Activated CD4-positive, alpha-beta T cell treated with anti-CD3 and anti-CD28 coated beads, Interleukin-2, amount 10 ng/mL, durations not matched to agents 7 days and 5 days (primary cell): ENCODE results near the gene MAP7D2. TPM values are rescaled to one million over a fixed set of nuclear protein-coding genes. Genes with fewer than 3 reads are reported as not detected.
A peak's percentile ranks its signal among the peaks of the same experiment; 100 is the strongest.

Source experiments
- CTCF ChIA-PET: fragments of 350-600 bp; sonication (Branson Sonifier 250); formaldehyde crosslinking; loops from one replicate; lab custom pipeline; 2021; ENCODE audit warnings: antibody characterized with exemption; lab: Charles Lee
- POLR2A ChIA-PET: fragments of 350-600 bp; sonication (Branson Sonifier 250); formaldehyde crosslinking; loops from one replicate; lab custom pipeline; 2021; ENCODE audit warnings: antibody characterized with exemption; lab: Charles Lee
- DNase-seq: peaks from one replicate; pipeline ENCODE4 v3.0.0-alpha.2; 2020
- H3K27ac Mint-ChIP-seq: one replicate; pipeline ENCODE4 v1.8.0; 2021; ENCODE audit warnings: mild to moderate bottlenecking, moderate library complexity, mixed read lengths
- H3K27me3 Mint-ChIP-seq: one replicate; pipeline ENCODE4 v1.8.0; 2021; ENCODE audit warnings: mixed read lengths
- H3K36me3 Mint-ChIP-seq: one replicate; pipeline ENCODE4 v1.8.0; 2021; ENCODE audit warnings: low read depth, mixed read lengths
- H3K4me1 Mint-ChIP-seq: one replicate; pipeline ENCODE4 v1.8.0; 2021; ENCODE audit warnings: mixed read lengths
- H3K4me3 Mint-ChIP-seq: one replicate; pipeline ENCODE4 v1.8.0; 2021; ENCODE audit warnings: mild to moderate bottlenecking, moderate library complexity, mixed read lengths
- H3K9me3 Mint-ChIP-seq: one replicate; pipeline ENCODE4 v1.8.0; 2021; ENCODE audit warnings: mixed read lengths
- total RNA-seq, 2 experiments: library from RNA; stranded (reverse); gene quantifications; one replicate each; pipeline ENCODE4 v1.2.3, GENCODE V29; 2021

MAP7D2 gene
- total RNA-seq, 2 experiments from 2014 or later = 0.12 to 0.21 TPM

DNA sequence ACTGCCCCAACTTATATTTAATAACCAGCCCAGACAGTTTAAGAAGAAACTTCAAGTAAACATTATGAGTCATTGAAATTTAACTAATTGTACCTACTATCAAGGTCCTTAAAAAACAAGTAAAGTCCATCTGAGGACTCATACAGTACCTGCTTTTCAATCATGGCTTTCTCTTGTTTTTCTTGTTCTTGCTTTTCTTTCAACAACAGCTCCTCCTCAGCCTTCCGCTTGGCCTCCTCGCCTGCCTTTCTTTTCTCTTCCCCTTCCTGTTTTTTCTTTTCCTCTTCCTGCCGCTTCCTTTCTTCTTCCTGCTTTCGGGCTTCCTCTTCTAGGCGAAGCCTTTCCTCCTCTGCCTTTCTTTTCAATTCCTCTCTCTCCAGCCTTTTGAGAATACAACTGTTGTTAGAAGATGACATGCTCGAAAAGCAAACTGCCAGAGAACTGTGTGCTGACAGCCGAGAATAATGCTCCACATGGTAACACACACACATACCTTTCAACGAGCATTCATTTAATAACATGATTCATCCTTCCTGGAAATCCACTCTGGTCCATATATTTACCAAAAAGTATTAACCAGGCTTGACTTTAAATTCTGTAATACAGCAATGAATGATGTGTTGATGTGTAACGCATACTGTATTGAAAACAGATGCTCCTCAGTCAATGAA is 100.6 kb downstream of the MAP7D2 start:
- Mint-ChIP-seq H3K36me3 (peaks cover 5% of the 10 kb centered on the region), H3K9me3 (peaks cover 14% of the 10 kb centered on the region), H3K27ac (no peak overlapping the region), H3K27me3 (no peaks in the 10 kb centered on the region), H3K4me1 (no peaks in the 10 kb centered on the region), H3K4me3 (no peak overlapping the region)
- DNase-seq = no peak
- ChIA-PET CTCF (no interaction called here), POLR2A (no interaction called here)

DNA sequence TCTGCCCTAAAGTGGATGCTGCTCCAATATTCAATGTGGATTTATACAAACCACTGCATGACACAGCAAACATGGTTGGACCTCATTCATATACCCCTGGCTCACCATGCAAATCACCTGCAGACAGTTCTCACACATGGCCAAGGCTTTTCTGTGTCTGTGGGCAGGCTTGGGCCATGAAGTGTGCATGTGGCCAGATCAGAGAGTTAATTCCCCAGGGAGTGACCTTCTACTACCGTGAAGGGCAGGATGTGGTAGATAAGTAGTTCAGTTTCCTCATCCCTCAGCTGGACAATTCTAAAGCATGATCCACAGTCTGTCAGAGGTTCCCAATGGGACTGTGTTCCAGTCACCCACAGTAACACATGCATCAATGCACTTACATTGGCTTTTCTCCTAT is 101.3 kb downstream of the MAP7D2 start:
- CTCF ChIA-PET = no interaction called here
- Mint-ChIP-seq H3K27me3 (no peaks in the 10 kb centered on the region), H3K27ac (no peak overlapping the region), H3K9me3 (peaks cover 14% of the 10 kb centered on the region), H3K4me3 (no peak overlapping the region), H3K36me3 (peaks cover 5% of the 10 kb centered on the region), H3K4me1 (no peaks in the 10 kb centered on the region)
- POLR2A ChIA-PET = no interaction called here
- no peak for DNase-seq

DNA sequence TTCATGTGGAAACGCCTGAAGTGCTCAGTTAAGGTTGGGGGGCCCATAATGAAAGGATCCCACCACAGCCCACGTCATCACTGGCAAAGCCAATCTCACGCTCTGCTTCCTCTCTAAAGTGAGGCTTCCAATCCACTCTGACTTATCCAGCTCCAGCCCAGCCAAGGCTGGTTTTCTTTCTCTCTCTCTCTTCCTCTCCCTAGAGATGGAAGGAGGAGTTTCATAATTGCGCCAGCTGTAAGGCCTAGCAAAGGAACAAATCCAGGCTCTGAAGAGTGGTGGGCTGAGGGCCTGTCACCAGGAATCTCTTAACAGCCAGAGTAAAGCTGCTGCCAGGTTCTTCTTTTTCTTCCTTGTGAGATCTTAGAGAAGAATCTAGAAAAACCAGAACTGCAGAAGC is 105.1 kb downstream of the MAP7D2 start:
- CTCF ChIA-PET = interaction anchor here (0.6 kb wide), 1 partner anchor 101 kb away, joined by 3 read pairs; no protein-coding TSS in a partner anchor

DNA sequence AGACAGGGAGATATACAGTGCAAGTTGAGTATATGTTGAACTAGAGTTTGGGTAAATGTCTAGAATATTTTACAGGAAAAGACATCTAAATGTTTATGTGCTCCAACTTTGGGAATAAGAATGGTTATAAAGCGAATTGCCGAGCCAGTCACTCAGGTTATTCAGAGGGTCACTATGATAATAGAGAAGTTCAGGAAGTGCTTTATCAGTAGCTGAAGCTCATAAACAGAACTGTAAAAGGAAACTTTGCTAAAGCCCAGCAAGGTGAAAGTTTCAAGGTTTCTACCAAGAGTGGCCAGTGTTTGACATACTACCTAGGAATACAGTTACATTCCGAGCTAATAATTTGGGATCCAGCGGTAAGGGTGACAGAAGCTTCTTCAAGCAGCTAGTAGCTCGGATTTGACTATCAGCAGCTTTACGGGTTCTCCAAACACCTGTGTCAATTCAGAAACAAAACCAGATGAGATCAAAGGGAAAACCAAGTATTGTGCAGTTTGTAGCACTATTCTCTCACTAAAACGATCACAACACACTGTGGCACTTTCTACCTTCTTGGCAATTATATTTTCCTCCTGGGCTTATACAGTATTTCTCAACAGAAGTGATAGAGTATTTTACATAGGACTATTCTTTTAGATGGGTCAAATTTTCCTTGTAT is 108.6 kb downstream of the MAP7D2 start:
- Mint-ChIP-seq H3K27ac (no peak overlapping the region), H3K27me3 (peaks cover 3% of the 10 kb centered on the region), H3K4me3 (no peak overlapping the region), H3K4me1 (peaks cover 4% of the 10 kb centered on the region), H3K36me3 (no peaks in the 10 kb centered on the region), H3K9me3 (no peaks in the 10 kb centered on the region)
- ChIA-PET CTCF (no interaction called here), POLR2A (no interaction called here)
- no peak for DNase-seq

More for the DNA sequence above, 105.1 kb downstream of the MAP7D2 start:
- H3K27me3 Mint-ChIP-seq = peaks cover 3% of the 10 kb centered on the region
- H3K36me3 Mint-ChIP-seq = peaks cover 5% of the 10 kb centered on the region
- peaks cover 4% of the 10 kb centered on the region for H3K4me1 Mint-ChIP-seq
- no peak overlapping the region for H3K27ac Mint-ChIP-seq
- DNase-seq = no peak
- no peak overlapping the region for H3K4me3 Mint-ChIP-seq
- POLR2A ChIA-PET = no interaction called here
- H3K9me3 Mint-ChIP-seq = peaks cover 14% of the 10 kb centered on the region

DNA sequence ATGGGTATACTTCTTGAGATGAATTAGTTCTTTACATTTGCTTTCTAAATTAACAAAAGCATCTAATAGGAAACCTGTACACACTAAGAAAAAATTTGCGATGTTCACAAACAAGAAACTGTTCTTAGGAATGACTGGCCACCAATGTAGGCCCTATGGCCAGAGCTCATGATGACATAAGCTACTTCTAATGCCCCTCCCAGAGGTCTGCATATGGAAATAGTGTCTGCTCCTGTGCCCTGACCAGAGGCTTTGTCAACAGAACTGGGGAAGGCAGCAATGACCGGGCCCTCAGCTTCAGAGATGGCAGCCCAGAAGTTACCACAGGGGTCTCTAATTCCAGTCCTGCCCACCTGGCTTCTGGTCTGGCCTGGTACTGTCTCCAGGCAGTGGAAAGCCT is 110.8 kb downstream of the MAP7D2 start:
- Mint-ChIP-seq H3K27me3 (peaks cover 3% of the 10 kb centered on the region), H3K27ac (no peak overlapping the region), H3K4me3 (no peak overlapping the region), H3K9me3 (no peaks in the 10 kb centered on the region), H3K36me3 (no peaks in the 10 kb centered on the region), H3K4me1 (peaks cover 4% of the 10 kb centered on the region)
- ChIA-PET CTCF (interaction anchor here (1.0 kb wide), 1 partner anchor 87 kb away, joined by 5 read pairs; no protein-coding TSS in a partner anchor), POLR2A (no interaction called here)
- no peak for DNase-seq

DNA sequence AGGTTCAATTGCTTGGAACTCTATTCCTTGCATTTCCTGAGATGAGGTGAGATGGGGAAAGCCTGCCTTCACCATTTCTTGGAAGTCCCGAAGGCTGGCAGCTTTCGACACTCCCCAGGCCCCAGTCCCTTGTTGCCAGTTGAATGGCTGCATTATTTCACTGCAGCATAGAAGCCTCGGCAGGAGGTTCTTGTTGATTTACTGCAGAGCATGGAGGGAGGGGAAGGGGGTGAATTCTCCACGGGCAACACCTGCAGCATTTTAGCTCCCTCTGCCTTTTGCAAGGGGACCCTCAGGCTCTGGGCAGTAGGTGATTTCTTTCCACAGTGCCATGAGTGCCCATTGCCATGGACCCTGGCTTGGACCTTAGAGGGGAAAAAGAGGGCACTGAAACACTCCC is 115.1 kb downstream of the MAP7D2 start:
- POLR2A ChIA-PET = no interaction called here
- no peak for DNase-seq
- no peaks in the 10 kb centered on the region for H3K9me3 Mint-ChIP-seq
- H3K27ac Mint-ChIP-seq = no peak overlapping the region
- H3K4me3 Mint-ChIP-seq = no peak overlapping the region
- CTCF ChIA-PET = no interaction called here
- no peaks in the 10 kb centered on the region for H3K27me3 Mint-ChIP-seq
- H3K4me1 Mint-ChIP-seq = no peaks in the 10 kb centered on the region
- H3K36me3 Mint-ChIP-seq = no peaks in the 10 kb centered on the region

DNA sequence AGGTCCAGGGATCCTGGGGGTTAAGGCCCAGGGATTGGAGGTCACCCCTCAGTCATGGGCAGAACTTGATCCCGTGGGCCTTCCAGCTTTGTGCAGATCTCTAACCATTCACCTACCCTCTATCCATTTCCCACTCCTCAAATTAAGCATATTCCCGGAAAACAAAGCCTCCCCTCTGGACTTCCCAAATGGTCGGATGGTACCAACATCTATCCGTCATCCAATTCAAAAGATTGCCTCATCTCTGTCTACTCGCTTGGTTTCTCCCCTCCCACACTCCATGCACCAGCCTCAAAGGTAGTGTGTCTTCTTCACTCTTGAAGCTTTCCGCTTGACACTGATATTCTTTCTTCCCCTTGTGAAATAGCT is 125.4 kb downstream of the MAP7D2 start:
- Mint-ChIP-seq H3K27ac (peak overlapping the region; percentile 88), H3K4me3 (peak overlapping the region; percentile 79), H3K4me1 (peaks cover 19% of the 10 kb centered on the region), H3K36me3 (peaks cover 3% of the 10 kb centered on the region), H3K27me3 (peaks cover 2% of the 10 kb centered on the region), H3K9me3 (no peaks in the 10 kb centered on the region)
- ChIA-PET CTCF (interaction anchor here (0.9 to 1.3 kb wide), 3 partner anchors 28 to 58 kb away, joined by 3 to 4 read pairs (median 3); no protein-coding TSS in a partner anchor), POLR2A (no interaction called here)
- DNase-seq = peak; percentile 6

DNA sequence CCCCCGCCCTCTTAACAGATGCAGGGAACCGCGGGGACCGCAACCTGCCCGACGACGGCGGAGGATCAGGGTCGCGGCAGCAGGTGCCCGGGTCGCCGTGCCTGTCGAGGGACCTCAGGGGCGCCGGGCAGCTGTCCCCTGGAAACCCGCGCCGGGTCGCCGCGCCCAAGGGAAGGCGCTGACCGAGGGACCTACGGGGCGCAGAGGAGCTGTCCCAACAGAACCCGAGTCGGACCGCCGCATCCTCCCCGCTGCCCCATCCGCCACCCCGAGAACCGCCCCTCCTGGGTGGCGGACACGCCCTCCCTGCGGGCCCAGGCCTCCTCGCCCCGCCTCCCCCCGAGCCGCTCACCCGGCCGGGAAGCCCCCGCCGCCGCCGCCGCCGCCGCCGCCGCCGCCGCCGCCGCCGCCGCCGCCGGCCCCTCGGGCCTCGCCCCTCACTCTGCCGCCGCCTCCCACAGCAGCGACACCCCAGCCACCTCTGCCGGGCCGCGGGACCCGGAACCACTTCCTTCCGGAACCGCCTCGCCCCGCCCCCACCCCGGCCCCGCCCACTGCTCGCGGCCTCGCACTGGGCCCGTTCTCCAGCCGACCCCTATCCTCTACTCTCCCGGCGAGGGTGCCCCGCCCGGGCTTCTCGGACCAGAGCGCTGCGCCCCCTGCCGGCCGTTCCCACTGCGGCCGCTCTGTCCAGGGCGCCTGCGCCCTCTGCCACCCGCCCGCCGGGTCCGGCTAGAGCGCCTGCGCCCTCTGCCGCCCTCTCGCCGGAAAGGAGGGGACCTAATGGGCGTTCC is 126.0 kb downstream of the MAP7D2 start, which contains the start of gene BCLAF3:
BCLAF3 (minus strand) TSS at position 506 of the 794 bp plus-strand sequence. CDS start 20,797 bp downstream, outside the sequence.
- Mint-ChIP-seq H3K4me1 (peaks cover 19% of the 10 kb centered on the region), H3K27ac (peak within 1 kb of the TSS; percentile 88), H3K9me3 (no peaks in the 10 kb centered on the region), H3K4me3 (peak within 1 kb of the TSS; percentile 87), H3K27me3 (no peaks in the 10 kb centered on the region), H3K36me3 (peaks cover 3% of the 10 kb centered on the region)
- ChIA-PET POLR2A (no interaction called here), CTCF (interaction anchor here (1.3 kb wide), 1 partner anchor 59 kb away, joined by 3 read pairs; no protein-coding TSS in a partner anchor)
- DNase-seq = peak; percentile 83

DNA sequence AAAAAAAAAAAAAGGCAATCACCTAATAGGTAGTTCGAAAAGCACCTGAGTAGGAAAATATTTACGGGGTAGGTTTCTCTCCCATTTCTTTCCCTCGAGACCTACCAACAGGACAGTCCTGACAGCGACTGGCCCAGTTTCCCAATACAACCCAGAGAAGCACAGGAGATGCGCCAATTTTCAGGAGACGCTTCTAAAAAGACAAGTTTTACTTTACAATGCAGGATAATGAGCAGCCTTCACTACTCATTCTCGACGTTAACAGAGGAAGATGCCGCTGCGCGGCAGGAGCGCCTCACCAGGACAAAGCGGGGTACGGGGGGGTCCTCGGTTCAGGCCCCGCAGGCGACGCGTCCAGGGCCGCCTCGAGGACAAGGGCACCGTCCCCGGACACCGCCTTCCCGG is 126.6 kb downstream of the MAP7D2 start:
- Mint-ChIP-seq H3K4me3 (peak overlapping the region; percentile 87), H3K9me3 (no peaks in the 10 kb centered on the region), H3K27me3 (no peaks in the 10 kb centered on the region), H3K27ac (peak overlapping the region; percentile 87), H3K4me1 (peaks cover 19% of the 10 kb centered on the region), H3K36me3 (peaks cover 3% of the 10 kb centered on the region)
- DNase-seq = peak; percentile 26
- POLR2A ChIA-PET = no interaction called here
- CTCF ChIA-PET = interaction anchor here (0.7 kb wide), 1 partner anchor 11 kb away, joined by 5 read pairs; no protein-coding TSS in a partner anchor

DNA sequence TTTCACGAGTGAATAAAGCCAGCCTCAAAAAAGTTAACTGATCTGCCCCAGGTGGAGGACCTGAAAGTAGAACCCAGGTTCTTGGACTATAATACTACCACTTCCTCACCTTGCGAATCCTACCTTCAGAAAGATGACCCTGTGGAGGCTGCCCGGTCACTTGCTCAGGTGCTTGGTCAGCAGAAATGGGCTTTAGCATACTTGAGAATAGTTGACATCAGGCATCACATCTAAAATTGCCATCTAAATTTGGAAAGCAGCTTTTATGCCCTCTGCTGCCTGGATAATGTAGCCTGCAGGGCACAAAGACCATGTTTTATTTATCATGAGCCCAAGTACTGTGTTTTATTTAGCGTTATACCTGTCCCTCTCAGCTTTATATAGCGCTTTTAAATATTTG is 128.9 kb downstream of the MAP7D2 start:
- H3K4me3 Mint-ChIP-seq = no peak overlapping the region
- CTCF ChIA-PET = interaction anchor here (0.5 kb wide), 1 partner anchor 447 kb away, joined by 3 read pairs; no protein-coding TSS in a partner anchor

DNA sequence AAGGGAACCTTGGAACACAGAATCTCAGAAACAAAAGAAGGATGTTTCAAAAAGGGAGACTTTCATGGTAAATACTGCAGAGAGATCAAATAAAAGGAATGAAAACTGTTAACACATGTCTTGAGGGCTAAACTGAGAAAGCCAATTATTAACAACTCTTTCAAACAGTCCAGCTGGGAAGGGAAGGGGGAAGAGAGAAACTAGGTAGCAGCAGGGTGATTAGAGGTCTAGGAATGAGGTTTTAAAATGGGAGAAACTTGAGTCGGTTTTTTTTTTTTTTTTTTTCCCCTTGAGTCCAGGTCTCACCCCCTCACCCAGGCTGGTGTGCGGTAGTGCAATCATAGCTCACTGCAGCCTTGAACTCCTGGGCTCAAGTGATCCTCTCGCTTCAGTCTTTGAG is 130.2 kb downstream of the MAP7D2 start:
- CTCF ChIA-PET = interaction anchor here (0.7 kb wide), 1 partner anchor 110 kb away, joined by 3 read pairs; no protein-coding TSS in a partner anchor
- Mint-ChIP-seq H3K36me3 (peaks cover 3% of the 10 kb centered on the region), H3K4me1 (peaks cover 14% of the 10 kb centered on the region), H3K9me3 (no peaks in the 10 kb centered on the region), H3K27ac (no peak overlapping the region), H3K4me3 (no peak overlapping the region), H3K27me3 (no peaks in the 10 kb centered on the region)
- POLR2A ChIA-PET = no interaction called here
- no peak for DNase-seq

More for the DNA sequence above, 128.9 kb downstream of the MAP7D2 start:
- Mint-ChIP-seq H3K4me1 (peaks cover 16% of the 10 kb centered on the region), H3K9me3 (no peaks in the 10 kb centered on the region), H3K27me3 (no peaks in the 10 kb centered on the region), H3K36me3 (peaks cover 3% of the 10 kb centered on the region), H3K27ac (no peak overlapping the region)
- POLR2A ChIA-PET = no interaction called here
- DNase-seq = no peak

DNA sequence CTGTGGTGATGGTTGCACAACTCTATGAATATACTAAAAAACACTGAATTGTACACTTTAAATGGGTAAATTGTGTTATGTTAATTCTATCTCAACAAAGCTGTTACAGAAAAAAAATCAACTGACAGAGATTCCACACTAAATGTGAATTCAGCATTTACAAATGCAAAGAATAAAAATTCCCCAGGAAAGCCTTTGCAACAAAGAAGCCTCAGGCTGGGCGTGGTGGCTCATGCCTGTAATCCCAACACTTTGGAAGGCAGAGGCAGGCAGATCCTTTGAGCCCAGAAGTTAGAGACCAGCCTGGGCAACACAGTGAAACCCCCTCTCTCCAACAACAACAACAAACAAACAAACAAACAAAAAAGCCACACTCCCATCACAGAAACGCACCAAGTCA is 134.8 kb downstream of the MAP7D2 start:
- ChIA-PET CTCF (no interaction called here), POLR2A (no interaction called here)
- no peak overlapping the region for H3K4me3 Mint-ChIP-seq
- no peaks in the 10 kb centered on the region for H3K27me3 Mint-ChIP-seq
- H3K36me3 Mint-ChIP-seq = peaks cover 9% of the 10 kb centered on the region
- H3K27ac Mint-ChIP-seq = no peak overlapping the region
- H3K4me1 Mint-ChIP-seq = peaks cover 5% of the 10 kb centered on the region
- no peak for DNase-seq
- H3K9me3 Mint-ChIP-seq = peaks cover 7% of the 10 kb centered on the region
